Urinary bladder (tissue), 4 donors: ENCODE measurements around the gene FAM83B. TPM values are rescaled to one million over a fixed set of nuclear protein-coding genes. Genes with fewer than 3 reads are reported as not detected.

Experiments
- DNase-seq: peaks from one replicate; pipeline ENCODE4 v3.0.0-alpha.2; 2015; ENCODE audit errors: extremely low spot score
- H3K27ac ChIP-seq: one replicate; pipeline ENCODE4 v1.5.1; 2013; ENCODE audit warnings: low read depth, mild to moderate bottlenecking, moderate library complexity
- H3K36me3 ChIP-seq: one replicate; pipeline ENCODE4 v1.6.1; 2013; ENCODE audit warnings: mild to moderate bottlenecking, moderate library complexity; ENCODE audit not compliant: insufficient read depth
- H3K4me1 ChIP-seq: one replicate; pipeline ENCODE4 v1.6.1; 2013; ENCODE audit warnings: mild to moderate bottlenecking, moderate library complexity; ENCODE audit not compliant: insufficient read depth
- H3K4me3 ChIP-seq: one replicate; pipeline ENCODE4 v1.5.1; 2013; ENCODE audit warnings: low read depth, low read length
- WGBS: extraction: QIAGEN DNeasy Blood & Tissue Kit; methylation state at CpG from one replicate; pipeline ENCODE4 v1.1.7; 2013; 5-methylcytosine and 5-hydroxymethylcytosine counted together
- polyA plus RNA-seq: library from polyadenylated mRNA; stranded (reverse); fragments of 200-250 nt; gene quantifications from one replicate; pipeline ENCODE4 v1.2.3, GENCODE V29; 2013
- total RNA-seq: library from RNA; depleted of rRNA; stranded (reverse); fragments of >200 nt; gene quantifications from one replicate; pipeline ENCODE4 v1.2.3, GENCODE V29; 2014
- donor health status: healthy with polysubstance abuse.
- donor health status: healthy.

Gene FAM83B
- total and polyA plus RNA-seq, 2 donors = 0.72 to 15.7 TPM

- H3K4me1 ChIP-seq = no peaks in the 10 kb centered on the region
- H3K27ac ChIP-seq = no peak overlapping the region
- no peak for DNase-seq
- no peak overlapping the region for H3K4me3 ChIP-seq
- no peaks in the 10 kb centered on the region for H3K36me3 ChIP-seq
Measured at GRCh38 chr6:54987633-54988290, 141.2 kb downstream of the FAM83B start.

DNA sequence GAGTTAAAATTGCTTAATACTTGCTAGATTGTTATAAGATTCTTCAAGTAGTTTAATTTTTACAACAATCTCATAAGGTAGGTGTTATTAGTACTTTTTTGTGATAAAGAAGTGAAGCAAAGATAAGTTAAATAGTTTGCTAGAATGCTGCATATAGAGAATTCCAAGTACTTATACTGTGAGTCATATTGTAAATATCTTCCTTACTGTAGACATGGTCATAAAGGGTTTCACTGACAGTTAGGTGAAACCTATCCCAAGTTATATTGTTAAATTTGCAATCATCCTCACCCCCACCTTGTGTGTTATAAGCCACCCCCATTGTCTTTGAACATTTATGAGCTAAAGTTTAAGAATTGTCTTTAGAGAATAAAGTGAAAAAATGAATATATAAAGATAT is 142.0 kb downstream of the FAM83B start:
- Histone ChIP-seq H3K4me3 (no peak overlapping the region), H3K27ac (no peak overlapping the region), H3K36me3 (no peaks in the 10 kb centered on the region), H3K4me1 (no peaks in the 10 kb centered on the region)
- no peak for DNase-seq

DNA sequence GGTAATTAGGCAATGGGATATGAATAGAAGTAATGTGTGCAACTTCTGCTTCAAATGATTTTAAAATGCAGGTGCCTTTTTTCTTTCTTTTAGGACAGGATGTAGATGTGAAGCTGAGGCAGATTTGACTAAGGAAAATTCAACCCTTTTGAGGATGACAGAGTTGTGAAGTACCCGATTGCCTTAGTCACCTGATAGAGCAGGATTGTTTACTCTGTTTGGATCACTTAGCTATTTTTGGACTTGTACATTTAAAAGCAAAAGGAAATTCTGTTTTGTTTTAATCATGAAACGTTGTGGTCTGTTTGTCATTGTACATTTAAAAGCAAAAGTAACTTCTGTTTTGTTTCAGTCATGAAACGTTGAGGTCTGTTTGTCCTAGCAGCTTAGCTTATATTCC is 143.4 kb downstream of the FAM83B start:
- no peak overlapping the region for H3K4me3 ChIP-seq
- no peaks in the 10 kb centered on the region for H3K36me3 ChIP-seq
- WGBS = 32% methylated on average over 3 of the region's 3 CpGs
- no peak for DNase-seq
- H3K27ac ChIP-seq = no peak overlapping the region
- no peaks in the 10 kb centered on the region for H3K4me1 ChIP-seq
